ENCODE data around the gene FANCG.

FANCG gene

GRCh38 chr9:35079426-35080341, at the start of gene FANCG:
TSS of gene FANCG (minus strand) at chr9:35079942. CDS start at chr9:35079524, 418 bp downstream.
- DNase-seq (ENCODE audit: low read depth in 2 of 2): peak; percentile 58 to 66

GRCh38 chr9:35116898-35117551, 37.3 kb upstream of the FANCG start:
- peak; percentile 71 to 79 for DNase-seq (ENCODE audit: low read depth in 2 of 2)

- no peak for DNase-seq (ENCODE audit: low read depth in 2 of 2)
Measured at GRCh38 chr9:35116539-35116897, 36.8 kb upstream of the FANCG start.

DNA sequence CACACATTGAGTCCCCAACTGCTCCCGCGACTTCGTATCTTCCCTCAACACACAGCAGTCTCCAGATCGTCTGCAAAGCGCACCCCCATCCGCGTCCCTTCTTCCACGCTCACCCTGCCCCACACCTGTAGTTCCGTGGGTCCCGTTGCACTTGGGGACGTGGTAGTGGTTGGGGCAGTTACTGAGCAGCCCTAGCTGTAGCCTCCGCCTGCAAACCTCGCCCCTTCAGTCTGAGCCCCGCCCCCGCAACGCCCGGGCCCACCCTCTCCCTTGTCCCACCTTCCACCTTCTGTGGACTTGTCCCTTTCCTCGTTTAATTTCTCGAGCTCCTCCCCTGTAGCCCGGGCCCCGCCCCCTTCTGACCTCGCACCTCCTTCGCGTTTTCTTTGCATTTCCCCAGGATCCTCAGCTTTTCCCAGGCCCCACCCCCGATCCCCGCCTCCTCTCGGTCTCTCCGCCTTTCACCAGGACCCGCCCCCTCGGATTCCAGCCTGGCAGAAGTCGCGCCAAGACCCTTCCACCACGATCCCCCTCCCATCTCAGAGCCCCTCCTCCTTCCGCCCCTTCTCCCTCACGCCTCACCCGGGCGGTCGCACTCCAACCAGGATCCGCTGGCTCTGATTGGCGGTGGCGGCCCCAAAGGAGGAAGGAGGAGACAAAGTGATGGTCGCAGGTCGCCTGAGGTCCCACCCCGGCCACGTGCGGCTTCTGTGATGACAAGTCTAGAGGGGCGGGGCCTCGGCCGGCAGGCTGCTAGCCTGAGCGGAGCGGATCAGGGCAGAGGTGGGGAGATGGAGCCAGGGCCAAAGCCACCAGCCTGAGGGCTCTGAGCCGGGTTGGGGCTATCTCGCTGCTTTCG, 36.2 kb upstream of the FANCG start, which contains the start of gene ATOSB:
Gene ATOSB, minus strand, starts transcription at position 183 of the 859 bp plus-strand sequence. CDS start 7,588 bp downstream, outside the sequence.
- peak; percentile 82 to 86 for DNase-seq (ENCODE audit: low read depth in 2 of 2)

- DNase-seq (ENCODE audit: low read depth in 2 of 2): no peak
Measured at GRCh38 chr9:35114840-35115628, 35.3 kb upstream of the FANCG start.

DNA sequence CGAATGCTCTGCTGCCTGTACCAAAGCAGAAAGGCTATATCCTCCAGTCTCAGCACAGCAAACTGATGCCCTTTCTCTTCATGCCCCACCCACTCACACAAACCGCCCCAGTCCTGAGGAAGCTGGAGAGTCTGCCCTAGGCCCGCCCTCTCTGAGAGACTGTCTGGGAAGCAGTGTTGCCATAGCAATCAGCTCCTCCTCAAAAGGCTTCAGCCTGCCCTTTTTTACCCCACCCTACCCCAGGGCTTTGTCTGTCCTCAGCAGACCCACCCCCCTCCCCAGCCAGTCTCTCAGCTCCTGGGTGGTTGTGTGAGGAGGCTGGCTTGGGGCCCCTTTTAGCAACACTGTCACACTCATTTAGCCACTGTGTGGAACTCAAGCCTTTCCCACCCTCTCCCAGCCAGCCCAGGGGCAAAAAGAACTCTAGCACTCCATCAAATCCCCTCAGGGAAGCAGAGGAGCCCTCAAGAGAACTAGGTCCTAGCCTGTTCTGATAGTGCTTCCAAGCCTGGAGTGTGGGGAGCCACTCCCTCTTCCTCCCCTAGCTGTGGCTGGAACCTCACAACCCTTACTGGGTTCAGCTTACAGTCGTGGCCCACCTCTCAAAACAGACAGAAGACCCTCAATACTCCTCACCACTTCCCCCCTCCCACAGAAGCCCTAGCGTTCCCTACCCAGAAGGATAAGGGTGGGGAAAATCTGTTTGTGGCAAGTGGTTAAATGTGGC, 34.5 kb upstream of the FANCG start:
- no peak for DNase-seq (ENCODE audit: low read depth in 2 of 2)

DNA sequence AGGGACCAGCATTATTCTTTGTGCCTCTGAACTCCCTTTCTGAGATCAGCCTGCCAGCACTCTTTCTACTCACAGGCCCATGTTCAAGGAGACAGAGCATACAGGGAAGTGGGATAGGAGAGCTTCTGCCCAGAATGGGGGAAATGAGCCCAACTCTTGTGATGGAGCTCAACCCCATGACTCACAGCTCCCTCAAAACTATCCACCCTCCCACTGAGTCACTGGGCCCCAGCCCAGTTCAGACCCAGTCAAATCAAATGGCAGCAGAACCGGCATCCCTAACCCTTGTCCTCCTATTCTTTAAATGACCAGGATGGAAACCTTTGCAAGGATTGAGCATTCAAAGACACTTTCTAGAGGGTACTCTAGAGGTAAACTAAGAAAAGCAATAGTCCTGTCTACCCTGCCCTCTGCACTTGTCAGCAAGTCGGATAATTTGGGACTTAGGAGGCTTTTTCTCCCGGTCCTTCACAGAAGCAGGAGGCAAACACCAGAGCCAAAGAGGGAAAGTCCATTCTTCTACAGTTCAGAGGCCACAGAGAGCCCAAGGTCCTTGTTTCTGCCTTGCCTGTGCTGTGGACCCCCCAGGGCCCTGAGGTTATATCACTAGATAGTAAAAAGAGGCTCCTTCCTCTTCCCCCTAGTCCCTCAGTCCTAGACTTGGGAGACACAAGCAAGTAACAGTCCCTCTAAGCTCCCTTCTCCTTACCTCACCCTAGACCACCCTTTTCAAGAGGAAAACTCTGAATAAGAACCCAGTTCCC, 32.7 kb upstream of the FANCG start:
- no peak for DNase-seq (ENCODE audit: low read depth in 2 of 2)

- peak; percentile 89 to 93 for DNase-seq (ENCODE audit: low read depth in 2 of 2)
Measured at GRCh38 chr9:35111001-35111933, 31.5 kb upstream of the FANCG start.

DNA sequence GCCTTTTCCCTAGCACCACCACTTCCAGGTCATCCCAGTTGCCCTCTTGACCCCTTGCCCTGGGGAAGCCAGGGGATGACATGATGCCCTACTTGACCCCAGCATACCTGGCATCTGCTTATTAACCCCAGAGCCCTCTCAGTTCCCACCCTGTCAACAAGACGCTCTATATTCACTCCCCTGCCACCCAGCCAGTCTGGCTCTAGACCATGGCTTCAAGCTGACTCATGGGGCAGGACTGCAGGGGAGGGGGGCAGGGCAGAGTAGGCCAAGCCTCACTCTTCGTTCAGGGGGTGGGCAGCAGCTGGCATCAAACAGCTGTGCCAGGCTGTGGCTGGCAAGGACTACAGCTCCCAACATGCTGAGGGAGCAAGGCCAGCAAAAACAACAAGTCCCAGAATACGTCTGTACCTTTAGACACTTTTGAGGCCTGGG, 30.6 kb upstream of the FANCG start:
- DNase-seq (ENCODE audit: low read depth in 2 of 2): no peak

DNA sequence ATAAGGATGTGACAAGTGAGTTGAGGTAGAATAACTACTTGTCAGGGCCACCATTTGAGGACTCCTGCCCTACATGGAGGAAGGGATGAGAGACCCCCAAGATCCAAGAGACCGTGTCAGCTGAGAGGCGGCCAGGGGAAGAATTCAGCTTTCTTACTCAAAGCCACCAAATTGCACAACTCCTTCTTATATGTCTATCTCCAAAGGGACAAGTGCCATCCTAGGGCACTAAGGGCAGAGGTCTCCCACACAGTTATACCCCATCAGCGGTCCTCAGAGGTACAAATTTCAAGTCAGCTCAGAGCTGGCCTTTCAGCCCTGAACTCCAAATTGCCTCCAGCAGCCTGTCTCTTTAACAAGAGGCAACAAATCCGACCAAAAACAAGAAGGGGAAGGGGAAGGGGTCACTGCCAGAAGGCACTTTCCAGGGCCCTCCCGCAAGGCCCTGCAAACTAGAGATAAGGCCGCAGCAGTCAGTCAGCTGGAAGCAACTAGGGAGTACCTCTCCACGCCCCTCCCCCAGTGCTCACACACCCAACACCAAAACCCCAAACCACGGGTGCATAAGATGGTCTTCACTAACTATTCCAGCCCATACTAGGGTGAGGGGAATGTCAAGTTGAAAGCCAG, 29.3 kb upstream of the FANCG start:
- no peak for DNase-seq (ENCODE audit: low read depth in 2 of 2)

DNA sequence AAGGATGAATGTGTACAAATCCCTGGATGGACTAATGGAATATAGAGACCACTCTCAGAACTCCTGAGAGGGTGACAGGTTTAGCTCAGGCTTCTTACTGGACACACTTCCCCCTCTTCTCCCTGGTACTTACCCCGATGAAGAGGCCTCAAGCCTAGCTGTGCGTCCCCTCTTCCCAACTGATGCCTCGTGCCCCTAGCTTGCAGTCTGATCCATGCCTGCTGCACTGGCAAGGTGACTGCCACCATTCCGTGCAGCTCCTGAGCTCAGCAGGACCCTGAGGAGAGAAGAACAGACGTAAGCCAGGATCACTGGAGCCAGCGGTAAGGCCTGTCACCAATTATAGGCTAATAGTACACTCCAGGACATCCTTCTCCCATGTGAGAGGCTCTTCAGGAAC, 28.7 kb upstream of the FANCG start:
- no peak for DNase-seq (ENCODE audit: low read depth in 2 of 2)

DNA sequence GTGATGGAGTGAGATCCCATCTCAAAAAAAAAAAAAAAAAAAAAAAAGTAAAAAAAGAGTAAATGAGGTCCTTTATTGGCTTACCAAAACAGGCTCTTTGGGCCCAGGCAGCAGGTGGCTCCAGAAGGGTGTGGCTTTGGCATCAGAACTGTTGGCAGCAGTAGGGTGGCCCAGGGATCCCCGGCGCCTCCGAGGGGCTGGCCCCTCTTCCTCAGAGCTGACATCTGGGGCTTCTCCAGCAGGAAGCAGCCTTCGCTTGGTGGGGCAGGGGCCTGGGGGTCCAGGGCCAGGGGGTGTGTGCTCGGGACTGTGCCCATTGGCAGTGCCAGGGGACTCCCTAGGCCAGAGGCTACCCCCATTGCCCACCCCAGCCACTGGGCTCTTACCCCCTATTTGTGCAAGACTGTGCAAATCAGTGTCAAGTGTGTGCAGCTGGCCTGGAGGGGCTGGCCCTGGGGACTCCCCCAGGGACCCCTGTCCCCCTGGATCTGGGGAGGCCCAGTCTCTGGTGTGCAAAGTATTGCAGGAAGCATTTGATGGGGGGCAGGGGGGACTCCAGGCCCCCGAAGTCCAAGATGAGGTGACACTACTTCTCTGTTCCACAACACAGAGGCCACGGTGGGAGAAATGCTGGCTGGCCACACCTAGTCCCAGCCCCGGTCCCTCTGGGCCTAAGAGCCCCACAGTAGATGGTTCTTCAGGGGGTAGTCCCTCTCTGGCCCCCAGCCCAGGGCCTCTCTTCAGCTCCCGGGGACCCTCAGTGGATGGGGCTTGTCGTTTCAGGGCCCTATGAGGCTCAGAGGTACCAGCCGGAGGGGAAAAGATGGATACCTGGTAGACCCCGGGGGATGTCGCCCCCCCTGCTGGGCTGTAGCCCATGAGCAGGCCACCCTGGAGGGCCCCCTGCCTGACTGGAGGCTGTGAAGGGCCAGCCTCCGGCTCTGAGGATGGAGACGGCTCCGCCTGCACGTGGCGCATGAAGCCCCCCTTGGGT, 27.9 kb upstream of the FANCG start:
- DNase-seq (ENCODE audit: low read depth in 2 of 2): no peak

- DNase-seq (ENCODE audit: low read depth in 2 of 2): no peak
Measured at GRCh38 chr9:35106343-35106730, 26.6 kb upstream of the FANCG start.

DNA sequence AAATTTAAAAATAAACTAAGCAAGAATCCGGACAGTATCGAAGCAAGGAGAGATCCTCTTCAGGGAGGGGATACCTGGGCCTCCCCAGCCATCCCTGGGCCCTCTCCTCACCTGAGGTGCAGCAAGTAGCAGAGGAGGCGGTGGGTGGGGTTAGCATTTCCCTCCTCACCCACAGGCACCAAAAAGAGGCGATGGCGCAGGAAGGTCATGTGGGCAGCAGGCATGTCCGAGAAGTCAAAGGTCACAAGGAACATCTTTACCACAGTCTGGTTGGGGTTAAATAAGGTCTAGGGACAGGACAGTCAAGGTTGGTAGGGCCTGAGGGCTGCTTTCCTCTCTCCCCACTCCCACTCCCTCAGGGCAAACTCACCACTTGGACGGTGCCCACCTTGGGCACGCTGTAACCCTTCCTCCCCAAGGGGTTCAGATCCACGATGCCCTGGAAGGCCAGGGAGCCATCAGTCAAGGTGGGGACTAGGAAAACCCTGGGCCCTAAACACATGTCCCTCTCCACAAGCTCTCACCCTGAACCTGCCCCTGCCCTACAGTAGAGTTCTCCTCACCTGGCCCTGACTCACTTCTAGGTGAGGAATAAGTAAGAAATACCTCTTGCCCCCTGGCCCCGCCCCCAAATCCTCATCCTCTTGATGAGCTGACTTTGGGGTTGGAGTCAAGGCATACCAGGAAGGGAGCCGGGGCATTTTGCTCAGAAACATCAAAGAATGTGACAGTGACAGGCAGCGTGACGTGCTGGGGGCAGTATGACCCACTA, 26.0 kb upstream of the FANCG start:
- no peak for DNase-seq (ENCODE audit: low read depth in 2 of 2)

GRCh38 chr9:35105126-35105525, 25.4 kb upstream of the FANCG start:
- no peak for DNase-seq (ENCODE audit: low read depth in 2 of 2)

DNA sequence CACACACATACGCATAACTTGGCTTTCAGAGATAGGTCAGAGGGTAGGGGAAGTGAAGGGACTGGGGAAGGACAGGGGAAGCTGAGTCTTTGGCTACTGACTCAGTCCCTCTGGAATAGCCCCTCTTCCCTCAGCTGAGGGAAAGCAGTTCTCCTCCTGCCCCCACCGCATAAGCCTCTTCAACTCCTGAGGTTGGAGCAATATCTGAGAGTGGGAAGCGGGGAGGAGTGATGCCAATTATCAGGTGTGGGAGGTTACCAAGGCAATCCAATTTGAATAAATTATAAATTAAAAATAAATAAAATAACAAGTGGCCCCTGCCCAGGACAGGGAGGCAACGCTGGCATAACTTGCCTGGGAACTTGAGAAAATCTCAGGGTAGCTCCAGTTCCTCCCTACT, 24.8 kb upstream of the FANCG start:
- DNase-seq (ENCODE audit: low read depth in 2 of 2): no peak

All from activated CD8-positive, alpha-beta memory T cell treated with anti-CD3 and anti-CD28 coated beads for 4 hours (primary cell).